ENCODE measurements around the gene CRABP2.

CRABP2 gene

GRCh38 chr1:156705321-156705917 is at the start of gene CRABP2:
CRABP2 (minus strand) TSS chr1:156705583; CDS start chr1:156705446, 137 bp downstream.
- no peak for DNase-seq (ENCODE audit: low read depth)

GRCh38 chr1:156754219-156754618 is 48.8 kb upstream of the CRABP2 start:
- no peak for DNase-seq (ENCODE audit: low read depth)

- no peak for DNase-seq (ENCODE audit: low read depth)
Measured at GRCh38 chr1:156752843-156753482, 47.6 kb upstream of the CRABP2 start.

GRCh38 chr1:156751757-156752481 is 46.5 kb upstream of the CRABP2 start:
- DNase-seq (ENCODE audit: low read depth) = peak; percentile 88

GRCh38 chr1:156751451-156751756 is 46.0 kb upstream of the CRABP2 start, which contains the start of gene HDGF:
HDGF (minus strand) TSS chr1:156751675; CDS start chr1:156751429, 246 bp downstream.
- no peak for DNase-seq (ENCODE audit: low read depth)

GRCh38 chr1:156750711-156751450 is 45.5 kb upstream of the CRABP2 start:
- DNase-seq (ENCODE audit: low read depth) = no peak

GRCh38 chr1:156750191-156750672 is 44.8 kb upstream of the CRABP2 start:
- no peak for DNase-seq (ENCODE audit: low read depth)

GRCh38 chr1:156749419-156750118 is 44.2 kb upstream of the CRABP2 start:
- DNase-seq (ENCODE audit: low read depth) = no peak

GRCh38 chr1:156748670-156749418 is 43.5 kb upstream of the CRABP2 start:
- DNase-seq (ENCODE audit: low read depth) = no peak

- no peak for DNase-seq (ENCODE audit: low read depth)
Measured at GRCh38 chr1:156747742-156748669, 42.6 kb upstream of the CRABP2 start.

GRCh38 chr1:156746728-156747631 is 41.6 kb upstream of the CRABP2 start:
- no peak for DNase-seq (ENCODE audit: low read depth)

- DNase-seq (ENCODE audit: low read depth) = no peak
Measured at GRCh38 chr1:156746406-156746727, 41.0 kb upstream of the CRABP2 start.

- no peak for DNase-seq (ENCODE audit: low read depth)
Measured at GRCh38 chr1:156745881-156746280, 40.5 kb upstream of the CRABP2 start.

GRCh38 chr1:156744786-156745419 is 39.5 kb upstream of the CRABP2 start:
- no peak for DNase-seq (ENCODE audit: low read depth)

- DNase-seq (ENCODE audit: low read depth) = no peak
Measured at GRCh38 chr1:156744344-156744743, 39.0 kb upstream of the CRABP2 start.

- no peak for DNase-seq (ENCODE audit: low read depth)
Measured at GRCh38 chr1:156743367-156744302, 38.3 kb upstream of the CRABP2 start.

- DNase-seq (ENCODE audit: low read depth) = no peak
Measured at GRCh38 chr1:156742801-156743200, 37.4 kb upstream of the CRABP2 start.

Measured in stimulated activated CD8-positive, alpha-beta memory T cell treated with anti-CD3 and anti-CD28 coated beads, Interleukin-15, amount 100 ng/mL, for 24 hours (primary cell).